NB4 (cell line): ENCODE data around the gene PDCD1.

Experiments used
- CTCF ChIP-seq: IDR thresholded peaks from one replicate; pipeline ENCODE4 v1.5.1; 2012; ENCODE audit warnings: low read depth, low read length
- MAX ChIP-seq: IDR thresholded peaks from 2 replicates; pipeline ENCODE4 v1.6.1; 2011; ENCODE audit warnings: low read depth, low read length
- MYC ChIP-seq: IDR thresholded peaks from 2 replicates; pipeline ENCODE4 v1.6.1; 2011; ENCODE audit warnings: low read depth, low read length
- POLR2A ChIP-seq: IDR thresholded peaks from 2 replicates; pipeline ENCODE4 v1.6.1; 2011; ENCODE audit warnings: mild to moderate bottlenecking; ENCODE audit not compliant: insufficient read length; ENCODE audit errors: extremely low read depth

- TF ChIP-seq CTCF (no peak), POLR2A (no peak), MAX (no peak), MYC (no peak)
These were observed 3.3 kb downstream of the PDCD1 start for GRCh38 chr2:241855245-241855887.
